C4-2B (cell line): ENCODE results near the gene VAT1.
A peak's percentile ranks its signal among the peaks of the same experiment; 100 is the strongest.
"Not testable (repeated sequence)": the region's sequence is repeated elsewhere in the genome, so short reads cannot be mapped to it uniquely, and the experiment has no call there.

ENCODE experiments used
- H3K27ac ChIP-seq: fragments of 450-650 bp; 2 replicates; pipeline ENCODE4 v1.5.1; 2017
- ZFX ChIP-seq: fragments of 450-650 bp; IDR thresholded peaks from 2 replicates; pipeline ENCODE4 v1.6.1; 2017
- TF ChIP-seq, protein P1 (sequence below): fragments of 450-650 bp; conservative IDR thresholded peaks from 2 replicates; pipeline ENCODE4 v1.5.1; 2017; ENCODE audit warnings: mild to moderate bottlenecking

Gene VAT1

DNA sequence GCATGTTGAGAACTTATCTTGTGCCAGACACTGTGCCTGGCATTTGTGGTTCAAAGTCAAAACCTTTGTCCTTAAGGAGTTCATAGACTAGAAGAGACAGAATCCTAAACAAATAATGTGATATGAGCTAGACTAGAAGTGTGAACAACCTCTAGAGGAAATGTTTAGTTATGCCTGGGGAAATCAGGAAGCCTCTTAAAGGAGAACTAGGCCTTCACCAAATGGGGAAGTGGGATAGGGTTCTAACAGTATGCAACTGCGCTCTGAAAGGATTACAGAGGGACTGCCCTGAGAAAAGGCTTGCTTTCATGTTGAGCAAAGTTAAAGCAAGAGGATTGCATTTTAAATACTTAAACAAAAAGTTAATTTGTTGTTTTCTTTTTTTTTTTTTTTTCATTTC, 37.0 kb downstream of the VAT1 start:
- TF ChIP-seq ZFX: no peak
- TF ChIP-seq, protein P1, sequence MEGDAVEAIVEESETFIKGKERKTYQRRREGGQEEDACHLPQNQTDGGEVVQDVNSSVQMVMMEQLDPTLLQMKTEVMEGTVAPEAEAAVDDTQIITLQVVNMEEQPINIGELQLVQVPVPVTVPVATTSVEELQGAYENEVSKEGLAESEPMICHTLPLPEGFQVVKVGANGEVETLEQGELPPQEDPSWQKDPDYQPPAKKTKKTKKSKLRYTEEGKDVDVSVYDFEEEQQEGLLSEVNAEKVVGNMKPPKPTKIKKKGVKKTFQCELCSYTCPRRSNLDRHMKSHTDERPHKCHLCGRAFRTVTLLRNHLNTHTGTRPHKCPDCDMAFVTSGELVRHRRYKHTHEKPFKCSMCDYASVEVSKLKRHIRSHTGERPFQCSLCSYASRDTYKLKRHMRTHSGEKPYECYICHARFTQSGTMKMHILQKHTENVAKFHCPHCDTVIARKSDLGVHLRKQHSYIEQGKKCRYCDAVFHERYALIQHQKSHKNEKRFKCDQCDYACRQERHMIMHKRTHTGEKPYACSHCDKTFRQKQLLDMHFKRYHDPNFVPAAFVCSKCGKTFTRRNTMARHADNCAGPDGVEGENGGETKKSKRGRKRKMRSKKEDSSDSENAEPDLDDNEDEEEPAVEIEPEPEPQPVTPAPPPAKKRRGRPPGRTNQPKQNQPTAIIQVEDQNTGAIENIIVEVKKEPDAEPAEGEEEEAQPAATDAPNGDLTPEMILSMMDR: no peak
- peak overlapping the region; percentile 98 for H3K27ac ChIP-seq

DNA sequence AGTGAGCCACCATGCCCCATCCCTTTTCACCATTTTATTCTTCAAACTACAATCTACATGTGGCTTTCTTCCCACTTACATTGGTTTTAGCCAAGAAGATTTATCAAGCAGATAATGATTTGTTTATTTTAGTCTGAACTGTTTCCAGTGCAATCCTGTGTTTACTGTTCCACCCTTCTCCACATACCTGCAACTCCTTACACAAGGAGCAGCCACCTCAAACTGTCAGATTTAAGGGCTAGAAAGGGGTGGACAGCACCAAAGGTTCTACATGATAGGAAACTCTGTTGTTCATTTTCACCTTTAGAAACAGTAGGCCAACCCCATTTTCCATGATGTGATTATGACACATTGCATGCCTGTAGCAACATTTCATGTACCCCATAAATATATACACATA, 39.9 kb downstream of the VAT1 start:
- H3K27ac ChIP-seq: peak overlapping the region; percentile 98

DNA sequence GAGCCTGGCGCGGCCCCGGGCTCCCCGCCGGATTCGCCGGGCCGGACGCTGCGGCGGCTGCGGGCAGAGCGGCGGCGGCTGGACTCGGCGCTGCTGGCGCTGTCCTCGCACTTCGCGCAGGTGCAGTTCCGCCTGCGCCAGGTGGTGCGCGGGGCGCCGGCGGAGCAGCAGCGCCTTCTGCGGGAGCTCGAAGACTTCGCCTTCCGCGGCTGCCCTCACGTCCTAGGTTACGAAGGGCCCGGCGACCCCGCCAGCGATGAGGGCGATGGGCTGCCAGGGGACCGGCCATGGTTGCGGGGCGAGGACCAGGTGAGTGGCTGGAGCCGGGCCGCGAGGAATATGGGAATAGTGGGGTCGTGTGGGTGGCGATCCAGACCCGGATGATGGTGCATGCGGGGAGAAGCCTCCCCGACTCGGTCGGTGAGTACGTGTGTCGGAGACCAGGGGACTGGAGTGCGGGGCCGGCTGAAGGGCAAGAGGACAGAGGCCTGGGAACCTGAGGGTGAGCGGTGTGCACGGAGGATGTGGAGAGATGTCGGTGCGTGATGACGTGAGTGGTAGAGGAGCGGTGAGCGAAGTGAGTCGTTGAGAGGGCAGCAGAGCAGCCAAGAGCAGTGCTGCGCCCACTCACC, 41.3 kb downstream of the VAT1 start:
- TF ChIP-seq, protein P1: no peak; the same call in 1 of the 2 replicates
- peak; percentile 84; the same call in 1 of the 2 replicates for TF ChIP-seq ZFX
- H3K27ac ChIP-seq: peak overlapping the region; percentile 98

More for the DNA sequence above, 39.9 kb downstream of the VAT1 start:
- TF ChIP-seq, protein P1: no peak

DNA sequence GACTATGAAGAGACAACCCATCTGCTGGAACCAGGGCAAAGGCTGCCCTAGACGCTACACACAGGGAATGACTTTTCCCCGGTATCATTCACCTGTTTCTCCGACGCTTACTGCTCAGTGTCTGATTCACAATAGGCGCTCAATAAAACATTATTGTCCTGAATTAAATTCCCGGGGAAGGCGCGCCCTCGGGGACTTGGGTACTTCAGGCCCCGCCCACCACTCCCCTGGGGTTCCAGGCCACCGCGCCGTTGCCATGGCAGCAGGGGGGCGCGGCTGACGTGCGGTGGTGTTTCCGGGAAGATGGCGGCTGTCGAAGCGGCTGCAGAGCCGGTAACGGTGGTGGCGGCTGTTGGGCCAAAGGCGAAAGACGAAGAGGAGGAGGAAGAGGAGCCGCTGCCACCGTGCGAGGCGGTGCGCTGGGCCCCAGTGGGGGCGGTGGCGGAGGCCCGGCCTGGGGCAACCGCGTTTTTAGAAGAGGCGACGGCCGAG, 41.9 kb downstream of the VAT1 start, which contains the start of gene RUNDC1:
Gene RUNDC1, plus strand, starts transcription at position 292 of the 492 bp plus-strand sequence. Its CDS starts 12 bp downstream, at position 304.
- peak within 1 kb of the TSS; percentile 98 for H3K27ac ChIP-seq
- TF ChIP-seq ZFX: no peak
- TF ChIP-seq, protein P1: no peak

DNA sequence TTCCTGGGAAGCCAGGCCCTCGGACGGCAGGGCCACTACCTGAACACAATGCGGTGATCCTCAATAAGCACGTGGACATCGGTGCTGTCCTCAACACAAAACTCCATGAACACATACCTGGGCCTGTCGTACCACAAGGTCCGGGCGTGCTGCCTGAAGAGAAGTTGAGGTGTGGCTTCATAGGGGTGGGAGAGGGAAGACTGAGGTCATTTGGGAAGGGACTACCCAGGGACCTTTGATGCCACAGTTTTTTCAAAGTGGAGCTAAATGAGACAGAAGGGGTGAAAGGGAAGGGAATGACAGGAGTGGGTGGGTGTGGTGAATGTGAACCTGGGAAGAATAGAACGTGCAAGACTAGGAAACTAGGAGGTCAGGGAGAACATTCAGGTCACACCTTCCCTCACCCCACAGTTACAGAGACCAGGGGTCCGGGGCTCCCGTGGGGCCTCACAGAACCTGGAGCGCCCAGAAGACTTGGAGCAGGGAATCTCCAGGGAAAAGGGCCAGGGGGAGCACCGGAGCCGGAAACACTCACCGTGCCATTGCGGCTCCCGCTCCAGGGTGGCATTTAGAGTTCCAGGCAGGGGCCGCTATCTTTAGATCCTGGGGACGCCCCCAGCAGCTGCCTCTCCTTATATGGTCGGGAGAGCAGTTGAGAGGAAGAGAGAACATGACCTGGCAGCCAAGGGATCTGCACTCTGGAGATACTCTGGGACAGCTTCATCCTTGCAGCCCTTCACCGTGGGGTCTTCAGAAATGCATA, 42.5 kb downstream of the VAT1 start, which contains the start of gene PTGES3L:
Gene PTGES3L, minus strand, starts transcription at position 570 of the 763 bp plus-strand sequence. Its CDS starts 27 bp downstream, at position 543.
- H3K27ac ChIP-seq: peak within 1 kb of the TSS; percentile 98
- TF ChIP-seq, protein P1: no peak
- TF ChIP-seq ZFX: no peak

DNA sequence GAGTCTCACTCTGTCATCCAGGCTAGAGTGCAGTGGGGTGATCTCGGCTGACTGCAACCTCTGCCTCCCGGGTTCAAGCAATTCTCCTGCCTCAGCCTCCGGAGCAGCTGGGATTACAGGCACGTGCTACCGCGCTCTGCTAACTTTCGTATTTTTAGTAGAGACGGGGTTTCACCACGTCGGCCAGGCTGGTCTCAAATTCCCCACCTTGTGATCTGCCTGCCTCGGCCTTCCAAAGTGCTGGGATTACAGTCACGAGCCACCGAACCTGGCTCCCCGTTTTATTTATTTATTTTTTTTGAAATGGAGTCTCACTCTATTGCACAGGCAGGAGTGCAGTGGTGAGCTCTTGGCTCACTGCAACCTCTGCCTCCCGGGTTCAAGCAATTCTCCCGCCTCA, 46.5 kb downstream of the VAT1 start:
- H3K27ac ChIP-seq: not testable (repeated sequence)

DNA sequence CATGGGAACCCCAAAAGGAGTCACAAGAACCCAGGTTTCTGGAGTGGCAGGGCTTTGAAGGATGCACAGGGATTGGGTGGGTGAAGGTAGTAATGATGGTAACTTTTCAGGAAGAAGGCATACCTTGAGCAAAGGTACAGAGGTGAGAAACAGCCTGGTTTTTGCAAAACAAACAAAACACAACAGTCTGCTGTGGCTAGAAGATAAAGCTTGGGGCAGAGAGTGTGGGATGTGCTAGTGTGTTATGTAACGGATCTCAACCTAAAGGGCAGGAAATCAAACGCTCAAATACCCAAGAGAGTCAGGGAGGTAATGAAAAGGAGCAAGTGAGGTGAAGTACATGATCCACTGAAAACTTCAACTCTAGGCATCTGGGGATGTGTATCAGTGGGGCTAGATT, 46.9 kb downstream of the VAT1 start:
- TF ChIP-seq, protein P1: no peak
- TF ChIP-seq ZFX: no peak
- H3K27ac ChIP-seq: no peak overlapping the region

DNA sequence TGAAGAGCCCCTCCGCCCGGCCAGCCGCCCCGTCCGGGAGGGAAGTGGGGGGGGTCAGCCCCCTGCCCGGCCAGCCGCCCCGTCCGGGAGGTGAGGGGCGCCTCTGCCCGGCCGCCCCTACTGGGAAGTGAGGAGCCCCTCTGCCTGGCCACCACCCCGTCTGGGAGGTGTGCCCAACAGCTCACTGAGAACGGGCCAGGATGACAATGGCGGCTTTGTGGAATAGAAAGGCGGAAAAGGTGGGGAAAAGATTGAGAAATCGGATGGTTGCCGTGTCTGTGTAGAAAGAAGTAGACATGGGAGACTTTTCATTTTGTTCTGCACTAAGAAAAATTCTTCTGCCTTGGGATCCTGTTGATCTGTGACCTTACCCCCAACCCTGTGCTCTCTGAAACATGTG, 48.9 kb downstream of the VAT1 start:
- H3K27ac ChIP-seq: not testable (repeated sequence)
